Mucosa of rectum (tissue), 2 donors: ENCODE results near the gene MSGN1.

ENCODE experiments used
- H3K27ac ChIP-seq, 2 donors: one replicate each; pipeline ENCODE4 v1.7.0; 2013; ENCODE audit warnings: inconsistent platforms in 2 of 2, low read depth in 2 of 2, low read length in 2 of 2
- H3K27me3 ChIP-seq, 2 donors: one replicate each; pipeline ENCODE4 v1.7.0; 2013; ENCODE audit warnings: low read length in 2 of 2; ENCODE audit not compliant: control insufficient read depth in 2 of 2, insufficient read depth in 2 of 2
- H3K36me3 ChIP-seq, 2 donors: one replicate each; pipeline ENCODE4 v1.7.0; 2013; ENCODE audit warnings: low read length in 2 of 2; ENCODE audit not compliant: control insufficient read depth in 2 of 2, insufficient read depth in 2 of 2
- H3K4me1 ChIP-seq, 2 donors: one replicate each; pipeline ENCODE4 v1.7.0; 2013; ENCODE audit warnings: low read length in 2 of 2, mild to moderate bottlenecking in 1 of 2; ENCODE audit not compliant: control insufficient read depth in 2 of 2, insufficient read depth in 2 of 2
- H3K4me3 ChIP-seq, 2 donors: one replicate each; pipeline ENCODE4 v1.7.0; 2013; ENCODE audit warnings: low read length in 2 of 2
- H3K9ac ChIP-seq, 2 donors: one replicate each; pipeline ENCODE4 v1.7.0; 2013; ENCODE audit warnings: low read length in 2 of 2, low read depth in 1 of 2, mild to moderate bottlenecking in 1 of 2
- H3K9me3 ChIP-seq, 2 donors: one replicate each; pipeline ENCODE4 v1.7.0; 2013; ENCODE audit warnings: low read length in 2 of 2; ENCODE audit not compliant: control insufficient read depth in 2 of 2
- donor health status: healthy.
- donor health status: Normal muscosa, but diverticular disease.

MSGN1 gene

DNA sequence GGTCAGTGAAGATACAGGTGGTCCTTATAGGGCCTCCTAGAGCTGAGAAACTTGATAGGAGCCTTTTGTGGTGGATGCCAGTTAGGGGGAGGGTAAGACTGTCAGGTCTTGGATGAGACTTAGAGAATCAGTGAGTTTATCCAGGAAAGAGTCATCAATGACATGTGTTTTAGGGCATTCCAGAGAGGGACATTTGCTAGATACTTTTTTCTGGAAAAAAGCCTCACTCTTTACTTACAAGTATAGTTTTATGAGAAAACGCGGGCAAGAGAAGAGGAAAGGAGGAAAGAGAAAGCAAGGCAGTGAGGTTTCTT is 24.5 kb upstream of the MSGN1 start:
- H3K9me3 ChIP-seq: no peaks in the 10 kb centered on the region
- no peak overlapping the region for H3K9ac ChIP-seq
- peaks cover 0 to 2% of the 10 kb centered on the region in 2 donors for H3K4me1 ChIP-seq
- H3K4me3 ChIP-seq: no peak overlapping the region
- no peaks in the 10 kb centered on the region for H3K36me3 ChIP-seq
- H3K27me3 ChIP-seq: no peaks in the 10 kb centered on the region
- no peak overlapping the region for H3K27ac ChIP-seq

DNA sequence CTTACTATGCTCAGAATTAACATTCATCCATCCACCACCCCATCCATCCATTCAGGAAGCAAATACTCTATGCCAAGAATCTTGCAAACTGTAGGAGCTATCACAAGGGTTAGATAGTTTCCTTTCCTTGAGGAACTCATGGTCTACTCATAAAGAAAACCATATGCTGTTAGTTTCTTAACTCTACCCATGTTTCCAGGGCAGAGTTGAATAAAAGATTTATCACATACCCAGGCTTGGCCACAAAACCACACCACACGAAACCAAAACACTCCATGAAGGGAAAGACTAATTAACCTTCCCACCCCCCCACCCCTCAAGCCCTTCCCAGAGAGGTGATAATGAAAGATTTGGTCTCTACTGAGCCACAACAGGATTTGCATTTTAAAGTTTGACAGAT is 23.7 kb upstream of the MSGN1 start:
- H3K36me3 ChIP-seq: no peaks in the 10 kb centered on the region
- peaks cover 0 to 2% of the 10 kb centered on the region in 2 donors for H3K4me1 ChIP-seq
- H3K27me3 ChIP-seq: no peaks in the 10 kb centered on the region
- no peak overlapping the region for H3K27ac ChIP-seq
- no peak overlapping the region for H3K9ac ChIP-seq
- no peak overlapping the region for H3K4me3 ChIP-seq
- no peaks in the 10 kb centered on the region for H3K9me3 ChIP-seq

GRCh38 chr2:17793296-17793695 is 23.0 kb upstream of the MSGN1 start:
- Histone ChIP-seq H3K9ac (no peak overlapping the region), H3K27me3 (no peaks in the 10 kb centered on the region), H3K4me1 (peaks cover 0 to 2% of the 10 kb centered on the region in 2 donors), H3K9me3 (no peaks in the 10 kb centered on the region), H3K36me3 (no peaks in the 10 kb centered on the region), H3K4me3 (no peak overlapping the region), H3K27ac (no peak overlapping the region)

- H3K4me1 ChIP-seq: peaks cover 0 to 2% of the 10 kb centered on the region in 2 donors
- H3K27ac ChIP-seq: no peak overlapping the region
These were observed 22.4 kb upstream of the MSGN1 start for GRCh38 chr2:17793803-17794354.

GRCh38 chr2:17795309-17795708 is 21.0 kb upstream of the MSGN1 start:
- H3K9ac ChIP-seq: no peak overlapping the region
- peaks cover 3 to 14% of the 10 kb centered on the region in 2 donors for H3K4me1 ChIP-seq
- no peaks in the 10 kb centered on the region for H3K9me3 ChIP-seq
- H3K27me3 ChIP-seq: no peaks in the 10 kb centered on the region
- H3K36me3 ChIP-seq: no peaks in the 10 kb centered on the region
- H3K4me3 ChIP-seq: no peak overlapping the region
- H3K27ac ChIP-seq: no peak overlapping the region

More at GRCh38 chr2:17793803-17794354, 22.4 kb upstream of the MSGN1 start:
- H3K9ac ChIP-seq: no peak overlapping the region
- no peaks in the 10 kb centered on the region for H3K9me3 ChIP-seq
- H3K36me3 ChIP-seq: no peaks in the 10 kb centered on the region
- H3K4me3 ChIP-seq: no peak overlapping the region
- no peaks in the 10 kb centered on the region for H3K27me3 ChIP-seq

GRCh38 chr2:17798338-17798737 is 17.9 kb upstream of the MSGN1 start:
- H3K4me3 ChIP-seq: no peak overlapping the region
- no peaks in the 10 kb centered on the region for H3K36me3 ChIP-seq

GRCh38 chr2:17799301-17800120 is 16.7 kb upstream of the MSGN1 start:
- Histone ChIP-seq H3K27me3 (no peaks in the 10 kb centered on the region), H3K4me1 (peaks cover 3 to 24% of the 10 kb centered on the region in 2 donors), H3K9me3 (no peaks in the 10 kb centered on the region), H3K9ac (no peak overlapping the region), H3K36me3 (no peaks in the 10 kb centered on the region), H3K4me3 (no peak overlapping the region), H3K27ac (no peak overlapping the region)

More at GRCh38 chr2:17798338-17798737, 17.9 kb upstream of the MSGN1 start:
- Histone ChIP-seq H3K9me3 (no peaks in the 10 kb centered on the region), H3K27ac (no peak overlapping the region), H3K27me3 (no peaks in the 10 kb centered on the region), H3K9ac (no peak overlapping the region), H3K4me1 (peaks cover 3 to 24% of the 10 kb centered on the region in 2 donors)

- H3K27me3 ChIP-seq: no peaks in the 10 kb centered on the region
- H3K36me3 ChIP-seq: no peaks in the 10 kb centered on the region
- no peak overlapping the region for H3K9ac ChIP-seq
- no peaks in the 10 kb centered on the region for H3K9me3 ChIP-seq
- no peak overlapping the region for H3K4me3 ChIP-seq
- H3K4me1 ChIP-seq: peaks cover 3 to 24% of the 10 kb centered on the region in 2 donors
- H3K27ac ChIP-seq: no peak overlapping the region
These were observed 16.0 kb upstream of the MSGN1 start for GRCh38 chr2:17800219-17800618.

DNA sequence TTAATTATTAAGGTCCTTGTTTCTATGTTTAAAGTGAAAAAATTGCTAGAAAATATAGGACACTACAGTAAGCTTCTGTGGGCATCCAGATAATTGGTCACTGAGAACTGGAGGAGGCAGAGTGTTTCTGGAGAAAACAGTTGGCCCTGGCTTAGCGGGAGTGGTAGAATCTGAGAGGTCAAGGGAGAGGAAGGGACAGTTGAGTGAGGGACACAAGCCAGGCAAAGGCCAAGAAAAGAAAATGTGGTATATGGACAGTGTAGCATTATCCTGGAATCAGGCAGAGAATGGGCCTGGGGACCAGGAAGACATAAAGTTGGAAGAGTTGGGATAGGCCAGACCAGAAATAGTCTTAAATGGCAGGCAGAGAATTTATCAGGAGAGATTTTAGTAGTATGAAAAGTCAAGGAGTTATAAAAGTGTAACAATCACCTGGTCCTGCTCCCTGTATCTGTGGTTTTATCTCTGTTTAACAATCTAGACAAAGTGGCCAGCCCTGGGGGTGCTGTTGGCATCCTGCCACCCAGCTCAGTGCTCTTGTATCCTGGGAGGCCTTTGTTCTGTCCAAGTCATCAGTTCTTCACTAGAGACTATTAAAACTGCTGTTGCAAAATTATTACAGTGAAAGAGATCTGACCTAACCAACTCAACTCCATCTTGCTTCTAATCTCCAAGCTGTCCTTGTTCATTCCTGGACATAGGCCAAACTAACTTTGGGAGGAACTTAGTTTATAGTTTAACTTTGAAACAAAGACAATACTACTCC is 15.4 kb upstream of the MSGN1 start:
- Histone ChIP-seq H3K27me3 (no peaks in the 10 kb centered on the region), H3K4me3 (no peak overlapping the region), H3K9me3 (no peaks in the 10 kb centered on the region), H3K36me3 (no peaks in the 10 kb centered on the region), H3K27ac (peak overlapping the region; percentile 9 to 59), H3K4me1 (peaks cover 3 to 24% of the 10 kb centered on the region in 2 donors), H3K9ac (no peak overlapping the region)

GRCh38 chr2:17803497-17803896 is 12.8 kb upstream of the MSGN1 start:
- no peaks in the 10 kb centered on the region for H3K9me3 ChIP-seq
- peaks cover 3 to 24% of the 10 kb centered on the region in 2 donors for H3K4me1 ChIP-seq
- H3K36me3 ChIP-seq: no peaks in the 10 kb centered on the region
- H3K27ac ChIP-seq: no peak overlapping the region
- no peak overlapping the region for H3K9ac ChIP-seq
- no peaks in the 10 kb centered on the region for H3K27me3 ChIP-seq
- H3K4me3 ChIP-seq: no peak overlapping the region
